WTC11 (cell line): ENCODE measurements around the gene C1orf226. TPM values are rescaled to one million over a fixed set of nuclear protein-coding genes. Genes with fewer than 3 reads are reported as not detected.

ENCODE experiments used
- ATAC-seq: fragments of 200-7000 bp; cut with Tn5 transposase; 2 replicates; pipeline ENCODE4 v1.10.0; 2021; ENCODE audit warnings: mild to moderate bottlenecking, moderate library complexity
- CTCF ChIA-PET: fragments of 300-600 bp; sonication (Branson Sonifier 250); formaldehyde crosslinking; loops from one replicate; lab custom pipeline; 2021; ENCODE audit warnings: antibody characterized with exemption; lab: Charles Lee
- POLR2A ChIA-PET: fragments of 350-600 bp; sonication (Branson Sonifier 250); formaldehyde crosslinking; loops from one replicate; lab custom pipeline; 2021; ENCODE audit warnings: antibody characterized with exemption; lab: Charles Lee
- DNase-seq: peaks from one replicate; pipeline ENCODE4 v3.0.0; 2021; ENCODE audit warnings: low spot score
- H3K27ac Mint-ChIP-seq: 2 replicates; pipeline ENCODE4 v1.8.0; 2021; ENCODE audit warnings: mixed read lengths
- H3K27me3 Mint-ChIP-seq: 2 replicates; pipeline ENCODE4 v1.8.0; 2021; ENCODE audit warnings: low read depth, mild to moderate bottlenecking, moderate library complexity, mixed read lengths
- H3K36me3 Mint-ChIP-seq: 2 replicates; pipeline ENCODE4 v1.8.0; 2021; ENCODE audit warnings: mixed read lengths
- H3K4me1 Mint-ChIP-seq: 2 replicates; pipeline ENCODE4 v1.8.0; 2022; ENCODE audit warnings: mixed read lengths
- H3K4me3 Mint-ChIP-seq: 2 replicates; pipeline ENCODE4 v1.8.0; 2021; ENCODE audit warnings: mild to moderate bottlenecking, moderate library complexity, mixed read lengths
- H3K9me3 Mint-ChIP-seq: 2 replicates; pipeline ENCODE4 v1.8.0; 2021; ENCODE audit warnings: mixed read lengths
- CBFB ChIP-seq: sonication (generic); formaldehyde crosslinking; IDR thresholded peaks from 2 replicates; pipeline ENCODE4 v1.8.1; 2022; ENCODE audit warnings: mild to moderate bottlenecking, low read depth, missing genetic modification reagents
- CREM ChIP-seq: sonication (generic); formaldehyde crosslinking; IDR thresholded peaks from 2 replicates; pipeline ENCODE4 v1.8.1; 2022; ENCODE audit warnings: mild to moderate bottlenecking, missing genetic modification reagents, moderate library complexity
- E2F1 ChIP-seq: sonication (generic); formaldehyde crosslinking; IDR thresholded peaks from 2 replicates; pipeline ENCODE4 v1.8.0; 2022; ENCODE audit warnings: mild to moderate bottlenecking, missing genetic modification reagents
- ELF4 ChIP-seq: sonication (generic); formaldehyde crosslinking; IDR thresholded peaks from 2 replicates; pipeline ENCODE4 v1.8.1; 2022; ENCODE audit warnings: low read depth, mild to moderate bottlenecking, moderate library complexity, missing genetic modification reagents
- EMX1 ChIP-seq: fragments of 250-450 bp; sonication (Bioruptor Pico); IDR thresholded peaks from 2 replicates; pipeline ENCODE4 v1.8.0; 2021; ENCODE audit warnings: mild to moderate bottlenecking
- FOXJ3 ChIP-seq: sonication (generic); formaldehyde crosslinking; IDR thresholded peaks from 2 replicates; pipeline ENCODE4 v1.9.0; 2021; ENCODE audit warnings: missing genetic modification reagents, mild to moderate bottlenecking, borderline replicate concordance
- JAZF1 ChIP-seq: fragments of 250-450 bp; sonication (Bioruptor Pico); IDR thresholded peaks from 2 replicates; pipeline ENCODE4 v1.9.0; 2021; ENCODE audit warnings: moderate library complexity, mild to moderate bottlenecking, inconsistent platforms
- NFATC4 ChIP-seq: fragments of 250-450 bp; sonication (Bioruptor Pico); IDR thresholded peaks from 2 replicates; pipeline ENCODE4 v1.9.0; 2021; ENCODE audit warnings: mild to moderate bottlenecking
- NR3C1 ChIP-seq: sonication (generic); formaldehyde crosslinking; conservative IDR thresholded peaks from 2 replicates; pipeline ENCODE4 v1.8.1; 2023; ENCODE audit warnings: low read depth, mild to moderate bottlenecking, missing genetic modification reagents
- RELA ChIP-seq: sonication (generic); formaldehyde crosslinking; IDR thresholded peaks from 2 replicates; pipeline ENCODE4 v1.8.1; 2022; ENCODE audit warnings: missing genetic modification reagents, mild to moderate bottlenecking, borderline replicate concordance
- SMAD3 ChIP-seq: sonication (generic); formaldehyde crosslinking; IDR thresholded peaks from 2 replicates; pipeline ENCODE4 v1.8.0; 2022; ENCODE audit warnings: missing genetic modification reagents, mild to moderate bottlenecking, borderline replicate concordance
- ZMAT4 ChIP-seq: fragments of 250-450 bp; sonication (Bioruptor Pico); IDR thresholded peaks from 2 replicates; pipeline ENCODE4 v1.9.0; 2021; ENCODE audit warnings: mild to moderate bottlenecking
- ZNF423 ChIP-seq: fragments of 250-450 bp; sonication (Bioruptor Pico); IDR thresholded peaks from 2 replicates; pipeline ENCODE4 v2.1.2; 2022; ENCODE audit warnings: mild to moderate bottlenecking, moderate library complexity
- ZNF425 ChIP-seq: fragments of 250-450 bp; sonication (Bioruptor Pico); conservative IDR thresholded peaks from 2 replicates; pipeline ENCODE4 v1.9.0; 2021; ENCODE audit warnings: mild to moderate bottlenecking
- total RNA-seq: library from RNA; stranded (reverse); gene quantifications from 3 replicates; pipeline ENCODE4 v1.2.3, GENCODE V29; 2021
- TF ChIP-seq, protein P1 (sequence below): sonication (generic); formaldehyde crosslinking; IDR thresholded peaks from 2 replicates; pipeline ENCODE4 v1.8.0; 2022; ENCODE audit warnings: mild to moderate bottlenecking, missing genetic modification reagents
- TF ChIP-seq, protein P2 (sequence below): sonication (generic); formaldehyde crosslinking; IDR thresholded peaks from 2 replicates; pipeline ENCODE4 v1.8.1; 2022; ENCODE audit warnings: low read depth, missing genetic modification reagents, borderline replicate concordance
- TF ChIP-seq, protein P3 (sequence below): fragments of 250-450 bp; sonication (Bioruptor Pico); IDR thresholded peaks from 2 replicates; pipeline ENCODE4 v2.1.2; 2022; ENCODE audit warnings: mild to moderate bottlenecking, moderate library complexity

The C1orf226 gene
- total RNA-seq, 1 experiment from 2014 or later: 21.4 TPM

- no peak for TF ChIP-seq NFATC4 (CRISPR knock-in tag)
- TF ChIP-seq ZNF423 (CRISPR knock-in tag): no peak
- no peak for TF ChIP-seq ELF4
- no peak for TF ChIP-seq CBFB (CRISPR knock-in tag)
- TF ChIP-seq, all 79 proteins: peak for 0
These were observed 19.3 kb downstream of the C1orf226 start (continued) for GRCh38 chr1:162400790-162401355.

GRCh38 chr1:162404550-162405160 is 23.1 kb downstream of the C1orf226 start:
- CTCF ChIA-PET: interaction anchor here (0.6 to 2.8 kb wide), 2 partner anchors 101 to 348 kb away, joined by 3 to 6 read pairs; no protein-coding TSS in a partner anchor

More at GRCh38 chr1:162404550-162405160, 23.1 kb downstream of the C1orf226 start:
- no peaks in the 10 kb centered on the region for H3K9me3 Mint-ChIP-seq
- no peak for ATAC-seq
- no peak for TF ChIP-seq ZMAT4 (CRISPR knock-in tag)
- no peak for TF ChIP-seq FOXJ3
- TF ChIP-seq, protein P1, sequence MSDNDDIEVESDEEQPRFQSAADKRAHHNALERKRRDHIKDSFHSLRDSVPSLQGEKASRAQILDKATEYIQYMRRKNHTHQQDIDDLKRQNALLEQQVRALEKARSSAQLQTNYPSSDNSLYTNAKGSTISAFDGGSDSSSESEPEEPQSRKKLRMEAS (CRISPR knock-in tag): no peak
- TF ChIP-seq SMAD3 (CRISPR knock-in tag): no peak
- TF ChIP-seq, protein P2, sequence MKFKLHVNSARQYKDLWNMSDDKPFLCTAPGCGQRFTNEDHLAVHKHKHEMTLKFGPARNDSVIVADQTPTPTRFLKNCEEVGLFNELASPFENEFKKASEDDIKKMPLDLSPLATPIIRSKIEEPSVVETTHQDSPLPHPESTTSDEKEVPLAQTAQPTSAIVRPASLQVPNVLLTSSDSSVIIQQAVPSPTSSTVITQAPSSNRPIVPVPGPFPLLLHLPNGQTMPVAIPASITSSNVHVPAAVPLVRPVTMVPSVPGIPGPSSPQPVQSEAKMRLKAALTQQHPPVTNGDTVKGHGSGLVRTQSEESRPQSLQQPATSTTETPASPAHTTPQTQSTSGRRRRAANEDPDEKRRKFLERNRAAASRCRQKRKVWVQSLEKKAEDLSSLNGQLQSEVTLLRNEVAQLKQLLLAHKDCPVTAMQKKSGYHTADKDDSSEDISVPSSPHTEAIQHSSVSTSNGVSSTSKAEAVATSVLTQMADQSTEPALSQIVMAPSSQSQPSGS (CRISPR knock-in tag): no peak
- no peak for TF ChIP-seq JAZF1 (CRISPR knock-in tag)
- TF ChIP-seq CREM (CRISPR knock-in tag): no peak
- no peak for TF ChIP-seq RELA
- no peak for TF ChIP-seq NR3C1 (CRISPR knock-in tag)
- TF ChIP-seq E2F1 (CRISPR knock-in tag): no peak
- no peak for TF ChIP-seq ZNF425 (CRISPR knock-in tag)
- TF ChIP-seq EMX1 (CRISPR knock-in tag): no peak
- TF ChIP-seq, protein P3, sequence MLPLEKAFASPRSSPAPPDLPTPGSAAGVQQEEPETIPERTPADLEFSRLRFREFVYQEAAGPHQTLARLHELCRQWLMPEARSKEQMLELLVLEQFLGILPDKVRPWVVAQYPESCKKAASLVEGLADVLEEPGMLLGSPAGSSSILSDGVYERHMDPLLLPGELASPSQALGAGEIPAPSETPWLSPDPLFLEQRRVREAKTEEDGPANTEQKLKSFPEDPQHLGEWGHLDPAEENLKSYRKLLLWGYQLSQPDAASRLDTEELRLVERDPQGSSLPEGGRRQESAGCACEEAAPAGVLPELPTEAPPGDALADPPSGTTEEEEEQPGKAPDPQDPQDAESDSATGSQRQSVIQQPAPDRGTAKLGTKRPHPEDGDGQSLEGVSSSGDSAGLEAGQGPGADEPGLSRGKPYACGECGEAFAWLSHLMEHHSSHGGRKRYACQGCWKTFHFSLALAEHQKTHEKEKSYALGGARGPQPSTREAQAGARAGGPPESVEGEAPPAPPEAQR (CRISPR knock-in tag): no peak
- H3K27me3 Mint-ChIP-seq: no peaks in the 10 kb centered on the region
- POLR2A ChIA-PET: no interaction called here
- no peak overlapping the region for H3K4me3 Mint-ChIP-seq
- DNase-seq: no peak
- H3K4me1 Mint-ChIP-seq: peaks cover 5% of the 10 kb centered on the region
- H3K36me3 Mint-ChIP-seq: no peaks in the 10 kb centered on the region
- no peak overlapping the region for H3K27ac Mint-ChIP-seq
